Measurements from ENCODE around the gene MED1.
"Not testable (repeated sequence)": the region's sequence is repeated elsewhere in the genome, so short reads cannot be mapped to it uniquely, and the experiment has no call there.

MED1 gene, protein sequence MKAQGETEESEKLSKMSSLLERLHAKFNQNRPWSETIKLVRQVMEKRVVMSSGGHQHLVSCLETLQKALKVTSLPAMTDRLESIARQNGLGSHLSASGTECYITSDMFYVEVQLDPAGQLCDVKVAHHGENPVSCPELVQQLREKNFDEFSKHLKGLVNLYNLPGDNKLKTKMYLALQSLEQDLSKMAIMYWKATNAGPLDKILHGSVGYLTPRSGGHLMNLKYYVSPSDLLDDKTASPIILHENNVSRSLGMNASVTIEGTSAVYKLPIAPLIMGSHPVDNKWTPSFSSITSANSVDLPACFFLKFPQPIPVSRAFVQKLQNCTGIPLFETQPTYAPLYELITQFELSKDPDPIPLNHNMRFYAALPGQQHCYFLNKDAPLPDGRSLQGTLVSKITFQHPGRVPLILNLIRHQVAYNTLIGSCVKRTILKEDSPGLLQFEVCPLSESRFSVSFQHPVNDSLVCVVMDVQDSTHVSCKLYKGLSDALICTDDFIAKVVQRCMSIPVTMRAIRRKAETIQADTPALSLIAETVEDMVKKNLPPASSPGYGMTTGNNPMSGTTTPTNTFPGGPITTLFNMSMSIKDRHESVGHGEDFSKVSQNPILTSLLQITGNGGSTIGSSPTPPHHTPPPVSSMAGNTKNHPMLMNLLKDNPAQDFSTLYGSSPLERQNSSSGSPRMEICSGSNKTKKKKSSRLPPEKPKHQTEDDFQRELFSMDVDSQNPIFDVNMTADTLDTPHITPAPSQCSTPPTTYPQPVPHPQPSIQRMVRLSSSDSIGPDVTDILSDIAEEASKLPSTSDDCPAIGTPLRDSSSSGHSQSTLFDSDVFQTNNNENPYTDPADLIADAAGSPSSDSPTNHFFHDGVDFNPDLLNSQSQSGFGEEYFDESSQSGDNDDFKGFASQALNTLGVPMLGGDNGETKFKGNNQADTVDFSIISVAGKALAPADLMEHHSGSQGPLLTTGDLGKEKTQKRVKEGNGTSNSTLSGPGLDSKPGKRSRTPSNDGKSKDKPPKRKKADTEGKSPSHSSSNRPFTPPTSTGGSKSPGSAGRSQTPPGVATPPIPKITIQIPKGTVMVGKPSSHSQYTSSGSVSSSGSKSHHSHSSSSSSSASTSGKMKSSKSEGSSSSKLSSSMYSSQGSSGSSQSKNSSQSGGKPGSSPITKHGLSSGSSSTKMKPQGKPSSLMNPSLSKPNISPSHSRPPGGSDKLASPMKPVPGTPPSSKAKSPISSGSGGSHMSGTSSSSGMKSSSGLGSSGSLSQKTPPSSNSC (N-terminal part only)

DNA sequence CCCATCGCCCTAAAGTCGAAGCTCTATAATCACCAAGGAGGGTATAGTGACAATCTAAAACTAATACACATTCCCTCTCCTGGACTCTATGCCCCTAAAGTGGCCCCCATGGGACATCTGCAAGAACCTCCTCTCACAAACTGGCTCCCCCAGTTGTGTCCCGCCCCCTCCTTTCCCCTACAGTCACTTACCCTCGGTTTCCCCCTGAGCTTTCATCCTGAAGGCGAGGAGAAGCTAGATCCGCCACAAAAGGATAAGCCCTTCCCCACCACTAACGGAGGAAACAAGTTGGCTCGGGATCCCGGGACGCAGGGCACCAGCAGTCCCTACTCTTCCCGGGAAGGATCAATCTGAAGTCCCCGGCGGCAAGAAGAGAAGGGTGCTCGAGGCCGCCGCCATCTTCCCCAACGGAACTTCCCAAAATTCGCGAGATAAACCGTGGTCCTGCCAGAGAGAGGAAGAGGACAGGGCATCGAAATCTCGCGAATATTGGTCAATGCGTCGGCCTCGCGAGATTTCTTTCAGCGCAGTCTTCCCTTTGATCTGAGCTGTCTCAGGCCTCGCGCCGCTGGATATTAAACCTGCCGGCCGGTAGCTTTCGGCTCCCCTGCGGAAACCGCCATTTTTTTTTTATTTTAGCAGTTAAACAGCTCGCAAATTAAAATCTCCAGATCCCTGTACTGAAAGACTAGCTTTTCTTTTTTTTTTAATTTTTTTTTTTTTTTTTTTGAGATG lies at the start of gene MED1:
TSS of gene MED1 (minus strand) at position 417 of the 735 bp plus-strand sequence. CDS start at position 216, 201 bp downstream.
- FAIRE-seq: no peak

DNA sequence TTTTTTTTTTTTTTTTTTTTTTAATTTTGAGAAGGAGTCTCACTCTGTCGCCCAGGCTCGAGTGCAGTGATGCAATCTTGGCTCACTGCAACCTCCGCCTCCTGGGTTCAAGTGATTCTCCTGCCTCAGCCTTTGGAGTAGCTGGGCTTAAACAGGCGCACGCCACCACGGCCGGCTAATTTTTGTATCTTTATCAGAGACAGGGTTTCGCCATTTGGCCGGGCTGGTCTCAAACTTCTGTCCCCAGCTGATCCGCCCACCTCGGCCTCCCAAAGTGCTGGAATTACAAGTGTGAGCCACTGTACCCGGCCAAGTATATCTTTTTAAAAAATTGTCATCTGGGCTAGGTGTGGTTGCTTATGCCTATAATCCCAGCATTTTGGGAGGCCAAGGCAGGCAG lies 45.9 kb upstream of the MED1 start:
- not testable (repeated sequence) for FAIRE-seq

DNA sequence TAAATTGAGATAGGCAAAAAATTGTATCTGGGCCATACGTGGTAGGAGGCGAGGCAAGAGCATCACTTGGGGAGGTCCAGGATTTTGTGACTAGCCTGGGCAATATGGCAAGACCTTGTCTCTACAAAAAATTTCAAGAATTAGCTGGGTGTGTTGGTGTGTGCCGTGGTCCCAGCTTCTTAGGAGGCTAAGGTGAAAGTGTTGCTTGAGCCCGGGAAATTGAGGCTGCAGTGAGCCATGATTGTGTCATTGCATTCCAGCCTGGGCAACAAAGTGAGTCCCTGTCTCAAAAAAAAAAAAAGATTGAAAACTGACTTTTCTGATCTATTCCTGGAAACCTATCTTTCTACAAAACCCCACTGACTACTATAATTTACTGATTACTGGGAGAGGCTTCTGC lies 36.9 kb upstream of the MED1 start:
- FAIRE-seq: no peak

DNA sequence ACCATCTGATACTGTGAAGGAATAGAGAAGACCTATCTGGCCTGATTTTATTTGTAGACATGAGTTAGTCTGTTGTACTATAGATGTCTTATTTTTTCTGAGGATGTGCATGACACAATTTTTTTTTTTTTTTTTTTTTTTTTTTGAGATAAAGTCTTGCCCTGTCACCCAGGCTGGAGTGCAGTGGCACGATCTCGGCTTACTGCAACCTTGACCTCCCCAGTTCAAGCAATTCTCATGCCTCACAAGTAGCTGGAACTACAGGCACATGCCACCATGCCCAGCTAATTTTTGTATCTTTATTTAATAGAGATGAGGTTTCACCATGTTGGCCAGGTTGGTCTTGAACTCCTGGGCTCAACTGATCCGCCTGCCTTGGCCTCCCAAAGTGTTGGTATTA lies 36.4 kb upstream of the MED1 start:
- FAIRE-seq: not testable (repeated sequence)

DNA sequence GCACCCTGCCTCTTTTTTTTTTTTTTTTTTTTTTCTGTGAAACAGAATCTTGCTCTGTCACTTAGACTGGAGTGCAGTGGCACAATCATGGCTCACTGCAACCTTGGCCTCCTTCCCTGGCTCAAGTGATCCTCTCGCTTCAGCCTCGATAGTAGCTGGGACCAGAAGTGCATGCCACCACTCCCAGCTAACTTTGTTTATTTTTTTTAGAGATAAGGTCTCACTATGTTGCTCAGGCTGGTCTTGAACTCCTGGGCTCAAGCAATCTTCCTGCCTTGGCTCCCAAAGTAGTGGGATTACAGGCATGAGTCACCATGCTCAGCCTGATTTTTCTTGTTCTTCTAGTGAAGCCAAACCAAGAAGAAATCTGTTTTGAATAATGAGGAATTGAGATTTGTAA lies 35.2 kb upstream of the MED1 start:
- FAIRE-seq: no peak

DNA sequence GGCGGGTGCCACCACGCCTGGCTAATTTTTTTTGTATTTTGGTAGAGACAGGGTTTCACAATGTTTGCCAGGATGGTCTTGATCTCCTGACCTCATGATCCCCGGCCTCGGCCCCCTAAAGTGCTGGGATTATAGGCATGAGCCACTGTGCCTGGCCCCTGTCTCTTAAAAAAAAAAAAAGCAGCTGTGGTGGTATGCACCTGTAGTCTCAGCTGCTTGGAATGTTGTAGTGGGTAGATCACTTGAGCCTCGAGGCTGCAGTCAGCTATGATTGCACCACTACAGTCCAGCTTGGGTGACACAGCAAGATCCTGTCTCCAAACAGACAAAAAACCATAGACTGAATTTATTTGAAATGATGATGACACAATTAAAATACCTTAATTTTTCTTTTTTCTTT lies 34.5 kb upstream of the MED1 start:
- no peak for FAIRE-seq

DNA sequence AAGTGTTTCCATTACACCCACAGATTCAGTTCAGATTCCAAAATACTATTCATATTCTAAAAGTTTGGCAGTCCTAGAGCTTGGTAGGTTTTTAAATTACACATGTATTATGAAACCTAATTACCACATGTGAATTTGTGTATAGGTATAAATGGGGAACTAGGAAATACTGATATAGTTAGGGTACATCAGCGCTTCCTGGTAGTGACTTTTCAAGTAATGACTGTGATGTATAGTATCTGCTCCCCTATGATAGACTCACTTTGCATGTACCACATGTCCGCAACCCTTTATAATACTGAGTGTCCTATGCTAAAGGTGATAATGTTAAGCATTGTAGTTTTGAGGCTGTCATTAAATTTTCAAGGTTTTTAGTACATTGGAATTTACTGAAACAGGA lies 33.1 kb upstream of the MED1 start:
- no peak for FAIRE-seq

DNA sequence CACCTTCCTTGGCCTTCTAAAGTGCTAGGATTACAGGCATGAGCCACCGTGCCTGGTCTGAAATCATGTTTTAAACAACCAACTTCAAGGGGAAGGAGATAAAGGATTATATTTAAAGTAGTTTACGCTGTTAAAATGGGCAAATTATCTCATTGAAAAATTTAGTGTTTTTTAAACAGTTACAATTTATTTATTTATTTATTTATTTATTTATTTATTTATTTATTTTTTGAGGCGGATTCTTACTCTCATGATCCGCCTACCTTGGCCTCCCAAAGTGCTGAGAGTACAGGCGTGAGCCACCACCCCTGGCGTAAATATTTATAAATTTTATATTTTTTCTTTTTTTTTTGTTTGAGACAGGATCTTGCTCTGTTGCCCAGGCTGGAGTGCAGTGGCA lies 32.4 kb upstream of the MED1 start:
- no peak for FAIRE-seq

DNA sequence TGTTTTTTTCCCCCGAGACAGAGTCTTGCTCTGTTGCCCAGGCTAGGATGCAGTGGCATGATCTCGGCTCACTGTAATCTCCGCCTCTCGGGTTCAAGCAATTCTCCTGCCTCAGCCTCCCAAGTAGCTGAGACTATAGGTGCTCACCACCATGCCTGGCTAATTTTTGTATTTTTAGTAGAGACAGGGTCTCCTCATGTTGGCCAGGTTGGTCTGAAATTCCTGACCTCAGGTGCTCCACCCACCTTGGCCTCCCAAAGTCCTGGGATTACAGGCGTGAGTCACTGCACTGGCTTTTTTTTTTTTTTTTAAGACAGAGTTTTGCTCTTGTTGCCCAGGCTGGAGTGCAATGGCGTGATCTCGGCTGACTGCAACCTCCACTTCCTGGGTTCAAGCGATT lies 28.6 kb upstream of the MED1 start:
- not testable (repeated sequence) for FAIRE-seq

DNA sequence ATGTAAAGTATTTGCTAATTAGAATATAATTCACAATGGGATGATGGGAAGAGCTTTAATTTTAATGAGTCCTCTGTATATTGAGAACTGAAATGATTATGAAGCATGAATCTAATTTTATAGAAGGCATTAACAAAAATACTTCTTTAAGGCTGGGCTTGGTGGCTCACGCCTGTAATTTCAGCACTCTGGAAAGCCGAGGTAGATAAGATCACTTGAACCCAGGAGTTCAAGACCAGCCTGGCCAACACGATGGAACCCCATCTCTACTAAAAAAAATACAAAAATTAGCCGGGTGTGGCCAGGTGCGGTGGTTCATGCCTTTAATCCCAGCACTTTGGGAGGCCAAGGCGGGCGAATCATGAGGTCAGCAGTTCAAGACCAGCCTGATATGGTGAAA lies 22.2 kb upstream of the MED1 start:
- FAIRE-seq: no peak

DNA sequence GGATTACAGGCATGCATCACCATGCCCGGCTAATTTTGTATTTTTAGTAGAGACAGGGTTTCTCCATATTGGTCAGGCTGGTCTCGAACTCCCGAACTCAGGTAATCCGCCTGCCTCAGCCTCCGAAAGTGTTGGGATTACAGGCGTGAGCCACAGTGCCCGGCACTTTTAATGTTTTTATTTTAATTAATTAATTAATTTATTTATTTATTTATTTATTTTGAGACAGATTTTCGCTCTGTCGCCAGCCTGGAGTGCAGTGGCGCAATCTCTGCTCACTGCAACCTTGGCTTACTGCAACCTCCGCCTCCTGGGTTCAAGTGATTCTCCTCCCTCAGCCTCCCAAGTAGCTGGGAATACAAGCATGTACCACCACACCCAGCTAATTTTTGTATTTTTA lies 17.5 kb upstream of the MED1 start:
- not testable (repeated sequence) for FAIRE-seq

DNA sequence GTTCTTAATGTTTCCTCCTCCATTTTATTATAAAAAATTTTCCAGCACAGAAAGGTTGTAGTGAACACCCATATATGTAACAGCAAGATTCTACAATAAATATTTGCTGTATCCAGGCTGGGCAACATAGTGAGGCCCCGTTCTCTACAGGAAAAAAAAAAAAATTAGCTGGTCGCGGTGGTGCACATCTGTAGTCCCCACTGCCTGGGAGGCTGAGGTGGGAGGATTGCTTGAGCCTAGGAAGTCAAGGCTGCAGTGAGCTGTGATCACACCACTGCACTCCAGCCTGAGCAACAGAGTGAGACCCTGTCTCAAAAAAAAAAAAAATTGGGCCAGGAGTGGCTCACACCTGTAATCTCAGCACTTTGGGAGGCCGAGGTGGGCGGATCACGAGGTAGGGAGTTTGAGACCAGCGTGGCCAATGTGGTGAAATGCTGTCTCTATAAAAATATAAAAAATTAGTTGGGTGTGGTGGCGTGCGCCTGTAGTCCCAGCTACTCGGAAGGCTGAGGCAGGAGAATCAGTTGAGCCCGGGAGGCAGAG lies 13.6 kb upstream of the MED1 start:
- not testable (repeated sequence) for FAIRE-seq

DNA sequence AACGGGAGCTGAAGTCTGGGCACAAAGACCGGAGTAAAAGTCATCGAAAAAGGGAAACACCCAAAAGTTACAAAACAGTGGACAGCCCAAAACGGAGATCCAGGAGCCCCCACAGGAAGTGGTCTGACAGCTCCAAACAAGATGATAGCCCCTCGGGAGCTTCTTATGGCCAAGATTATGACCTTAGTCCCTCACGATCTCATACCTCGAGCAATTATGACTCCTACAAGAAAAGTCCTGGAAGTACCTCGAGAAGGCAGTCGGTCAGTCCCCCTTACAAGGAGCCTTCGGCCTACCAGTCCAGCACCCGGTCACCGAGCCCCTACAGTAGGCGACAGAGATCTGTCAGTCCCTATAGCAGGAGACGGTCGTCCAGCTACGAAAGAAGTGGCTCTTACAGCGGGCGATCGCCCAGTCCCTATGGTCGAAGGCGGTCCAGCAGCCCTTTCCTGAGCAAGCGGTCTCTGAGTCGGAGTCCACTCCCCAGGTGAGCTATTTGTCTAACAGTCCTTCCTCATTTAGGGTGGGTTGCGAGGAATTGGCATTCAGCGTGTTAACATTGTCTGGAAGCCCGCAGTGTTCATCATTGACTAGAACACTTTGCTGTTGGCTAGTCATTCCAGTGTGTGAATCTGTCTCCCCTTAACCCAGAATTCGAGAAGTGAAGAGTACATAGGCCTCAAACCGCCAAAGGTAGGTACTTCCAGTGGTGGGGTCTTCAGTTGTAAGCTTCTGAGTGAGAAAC lies 11.7 kb upstream of the MED1 start:
- no peak for FAIRE-seq

DNA sequence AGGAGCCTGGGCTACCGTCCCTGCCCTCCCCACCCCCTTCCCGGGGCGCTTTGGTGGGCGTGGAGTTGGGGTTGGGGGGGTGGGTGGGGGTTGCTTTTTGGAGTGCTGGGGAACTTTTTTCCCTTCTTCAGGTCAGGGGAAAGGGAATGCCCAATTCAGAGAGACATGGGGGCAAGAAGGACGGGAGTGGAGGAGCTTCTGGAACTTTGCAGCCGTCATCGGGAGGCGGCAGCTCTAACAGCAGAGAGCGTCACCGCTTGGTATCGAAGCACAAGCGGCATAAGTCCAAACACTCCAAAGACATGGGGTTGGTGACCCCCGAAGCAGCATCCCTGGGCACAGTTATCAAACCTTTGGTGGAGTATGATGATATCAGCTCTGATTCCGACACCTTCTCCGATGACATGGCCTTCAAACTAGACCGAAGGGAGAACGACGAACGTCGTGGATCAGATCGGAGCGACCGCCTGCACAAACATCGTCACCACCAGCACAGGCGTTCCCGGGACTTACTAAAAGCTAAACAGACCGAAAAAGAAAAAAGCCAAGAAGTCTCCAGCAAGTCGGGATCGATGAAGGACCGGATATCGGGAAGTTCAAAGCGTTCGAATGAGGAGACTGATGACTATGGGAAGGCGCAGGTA lies 11.0 kb upstream of the MED1 start:
- no peak for FAIRE-seq

DNA sequence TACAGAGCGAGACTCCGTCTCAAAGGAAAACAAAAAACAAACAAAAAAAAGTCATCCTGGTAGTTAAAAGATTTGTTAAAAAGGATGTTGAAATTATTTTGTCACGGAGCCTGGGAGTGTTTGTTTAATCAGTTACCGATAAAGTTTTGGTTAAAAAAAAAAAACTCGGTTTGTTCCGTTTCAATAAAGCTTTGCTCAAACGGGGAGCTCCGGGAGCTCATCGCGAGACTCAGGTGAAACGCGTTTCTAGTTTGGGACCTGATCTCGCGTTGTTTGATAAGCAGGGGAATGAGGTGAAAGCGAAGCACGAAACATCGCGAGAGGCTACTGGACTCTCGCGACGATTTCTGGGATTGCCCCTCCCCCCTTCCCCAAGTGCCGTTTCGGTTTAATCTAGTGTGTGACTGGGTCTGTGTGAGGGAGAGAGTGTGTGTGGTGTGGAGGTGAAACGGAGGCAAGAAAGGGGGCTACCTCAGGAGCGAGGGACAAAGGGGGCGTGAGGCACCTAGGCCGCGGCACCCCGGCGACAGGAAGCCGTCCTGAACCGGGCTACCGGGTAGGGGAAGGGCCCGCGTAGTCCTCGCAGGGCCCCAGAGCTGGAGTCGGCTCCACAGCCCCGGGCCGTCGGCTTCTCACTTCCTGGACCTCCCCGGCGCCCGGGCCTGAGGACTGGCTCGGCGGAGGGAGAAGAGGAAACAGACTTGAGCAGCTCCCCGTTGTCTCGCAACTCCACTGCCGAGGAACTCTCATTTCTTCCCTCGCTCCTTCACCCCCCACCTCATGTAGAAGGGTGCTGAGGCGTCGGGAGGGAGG lies 10.3 kb upstream of the MED1 start, which contains the start of gene CDK12:
TSS of gene CDK12 (plus strand) at position 374 of the 813 bp plus-strand sequence. CDS start 586 bp downstream, outside the sequence.
- peak; percentile 92 for FAIRE-seq

DNA sequence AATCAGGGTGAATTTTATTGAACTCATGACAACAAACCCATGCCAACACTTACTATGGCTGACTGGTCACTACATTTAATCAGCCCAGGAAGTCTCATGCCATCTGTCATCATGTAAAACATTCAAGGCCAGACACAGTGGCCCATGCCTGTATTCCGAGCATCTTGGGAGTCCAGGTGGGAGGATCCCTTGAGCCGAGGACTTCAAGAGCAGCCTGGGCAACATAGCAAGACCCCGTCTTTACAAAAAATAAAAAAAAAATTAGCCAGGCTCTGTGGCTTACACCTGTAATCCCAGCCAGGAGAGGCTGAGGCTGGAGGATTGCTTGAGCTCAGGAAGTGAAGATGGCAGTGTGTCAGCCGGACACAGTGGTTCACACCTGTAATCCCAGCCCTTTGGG lies 4.9 kb upstream of the MED1 start:
- FAIRE-seq: no peak

DNA sequence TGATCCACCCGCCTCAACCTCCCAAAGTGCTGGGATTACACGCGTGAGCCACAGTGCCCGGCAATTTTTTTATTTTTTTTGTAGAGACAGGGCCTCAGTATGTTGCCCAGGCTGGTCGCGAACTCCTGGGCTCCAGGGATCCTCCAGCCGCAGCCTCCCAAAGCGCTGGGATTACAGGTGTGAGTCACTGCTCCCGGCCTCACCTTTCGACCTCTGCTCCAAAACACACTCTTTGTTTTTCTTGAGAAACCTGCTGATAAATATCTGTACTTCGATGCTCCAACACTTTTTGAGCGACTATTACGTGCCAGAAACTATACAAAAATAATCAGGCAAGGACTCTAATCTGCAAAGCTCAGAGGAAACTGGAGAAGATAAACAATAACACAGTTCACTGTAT lies 1.0 kb downstream of the MED1 start:
- no peak for FAIRE-seq

DNA sequence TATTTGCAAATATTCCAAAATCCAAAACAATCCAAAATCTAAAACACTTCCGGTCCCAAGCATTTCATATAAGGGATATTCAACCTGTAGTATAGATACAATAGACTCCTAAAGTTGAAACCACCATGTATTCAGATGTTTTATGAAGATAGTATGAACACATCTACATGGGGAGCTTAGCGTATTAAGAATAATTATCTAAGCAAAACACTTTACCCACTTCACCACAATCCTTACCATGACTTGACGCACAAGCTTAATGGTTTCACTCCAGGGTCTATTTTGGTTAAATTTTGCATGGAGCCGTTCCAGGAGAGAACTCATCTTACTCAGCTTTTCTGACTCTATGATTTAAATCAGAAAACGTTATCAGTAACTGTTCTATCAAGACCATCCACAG lies 3.5 kb downstream of the MED1 start:
- no peak for FAIRE-seq

DNA sequence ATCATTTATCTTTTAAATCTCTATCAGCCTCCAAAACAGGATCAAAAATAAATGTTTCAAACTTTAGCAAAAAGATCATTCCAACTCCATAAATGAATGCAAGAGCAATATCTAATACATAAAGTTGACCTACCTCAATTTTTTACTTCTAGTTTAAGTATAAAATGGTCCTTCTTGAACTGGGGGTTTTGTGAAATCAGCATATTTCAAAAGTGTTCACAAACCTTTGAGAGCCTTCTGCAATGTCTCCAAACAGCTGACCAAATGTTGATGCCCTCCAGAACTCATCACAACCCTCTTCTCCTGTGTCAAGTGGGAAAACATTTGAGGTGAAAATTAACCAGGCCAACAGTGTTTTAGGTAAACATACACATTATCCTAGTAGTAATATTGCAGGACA lies 7.7 kb downstream of the MED1 start:
- no peak for FAIRE-seq

DNA sequence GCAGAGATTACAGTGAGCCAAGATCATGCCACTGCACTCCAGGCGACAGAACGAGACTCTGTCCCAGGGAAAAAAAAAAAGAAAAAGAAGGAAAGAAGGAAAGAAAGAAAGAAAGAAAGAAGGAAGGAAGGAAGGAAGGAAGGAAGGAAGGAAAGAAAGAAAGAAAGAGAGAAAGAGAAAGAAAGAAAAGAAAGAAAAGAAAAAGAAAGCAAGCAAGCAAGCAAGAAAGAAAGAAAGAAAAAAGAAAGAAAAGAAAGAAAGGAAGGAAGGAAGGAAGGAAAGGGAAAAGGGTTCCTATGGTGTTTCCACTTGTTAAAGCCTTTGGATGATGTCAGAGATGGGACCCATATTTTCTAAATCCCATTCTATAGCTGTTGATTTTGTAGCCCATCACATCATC lies 11.2 kb downstream of the MED1 start:
- FAIRE-seq: not testable (repeated sequence)

Measured in islet of Langerhans (tissue), 1 donor.